Trophoblast cell (in vitro differentiated cells and primary cell): ENCODE results near the gene AJAP1. TPM values are rescaled to one million over a fixed set of nuclear protein-coding genes. Genes with fewer than 3 reads are reported as not detected.
A peak's percentile ranks its signal among the peaks of the same experiment; 100 is the strongest.

ENCODE experiments used
- DNase-seq, 2 donors: peaks; one replicate each; pipeline ENCODE4 v3.0.0-alpha.2; 2016
- H2AFZ ChIP-seq: 2 replicates; pipeline ENCODE4 v1.6.1; 2013; ENCODE audit warnings: low read length, moderate library complexity, mild to moderate bottlenecking; ENCODE audit not compliant: insufficient read depth, poor library complexity
- H2AK5ac ChIP-seq: 2 replicates; pipeline ENCODE4 v1.6.1; 2013; ENCODE audit warnings: mild to moderate bottlenecking, low read length
- H2BK120ac ChIP-seq: 2 replicates; pipeline ENCODE4 v1.6.1; 2013; ENCODE audit warnings: low read length, mild to moderate bottlenecking, moderate library complexity; ENCODE audit not compliant: insufficient read depth, poor library complexity
- H2BK12ac ChIP-seq: 2 replicates; pipeline ENCODE4 v1.6.1; 2013; ENCODE audit warnings: mild to moderate bottlenecking, low read length, moderate library complexity
- H2BK5ac ChIP-seq: 2 replicates; pipeline ENCODE4 v1.6.1; 2013; ENCODE audit warnings: low read length, low read depth, moderate library complexity, mild to moderate bottlenecking; ENCODE audit not compliant: poor library complexity
- H3K14ac ChIP-seq: 2 replicates; pipeline ENCODE4 v1.6.1; 2013; ENCODE audit warnings: mild to moderate bottlenecking, low read length
- H3K18ac ChIP-seq: 2 replicates; pipeline ENCODE4 v1.6.1; 2013; ENCODE audit warnings: mild to moderate bottlenecking, low read length
- H3K23ac ChIP-seq: 2 replicates; pipeline ENCODE4 v1.6.1; 2013; ENCODE audit warnings: low read length
- H3K27ac ChIP-seq: 2 replicates; pipeline ENCODE4 v1.5.1; 2013; ENCODE audit warnings: low read depth, mild to moderate bottlenecking, inconsistent platforms, low read length, moderate library complexity
- H3K27me3 ChIP-seq: 2 replicates; pipeline ENCODE4 v1.6.1; 2013; ENCODE audit warnings: inconsistent platforms, mild to moderate bottlenecking, low read length, moderate library complexity; ENCODE audit not compliant: insufficient read depth
- H3K36me3 ChIP-seq, 2 experiments: 1 replicate in 1 of 2; 2 replicates in 1 of 2; pipeline ENCODE4 v1.6.1; 2013; ENCODE audit warnings: low read length in 2 of 2, mild to moderate bottlenecking in 2 of 2, moderate library complexity in 1 of 2; ENCODE audit not compliant: insufficient read depth in 2 of 2, control insufficient read depth in 1 of 2
- H3K4ac ChIP-seq: 2 replicates; pipeline ENCODE4 v1.6.1; 2013; ENCODE audit warnings: low read depth, mild to moderate bottlenecking, low read length, moderate library complexity
- H3K4me1 ChIP-seq, 2 experiments: 1 replicate in 1 of 2; 2 replicates in 1 of 2; pipeline ENCODE4 v1.6.1; 2013; ENCODE audit warnings: low read length in 2 of 2, mild to moderate bottlenecking in 2 of 2, moderate library complexity in 1 of 2; ENCODE audit not compliant: insufficient read depth in 2 of 2, control insufficient read depth in 1 of 2
- H3K4me2 ChIP-seq: 2 replicates; pipeline ENCODE4 v1.6.1; 2013; ENCODE audit warnings: inconsistent platforms, mild to moderate bottlenecking, low read length, moderate library complexity
- H3K4me3 ChIP-seq: 2 replicates; pipeline ENCODE4 v1.5.1; 2013; ENCODE audit warnings: mild to moderate bottlenecking, low read depth, low read length, inconsistent platforms
- H3K79me1 ChIP-seq: one replicate; pipeline ENCODE4 v1.6.1; 2013; ENCODE audit warnings: low read length
- H3K79me2 ChIP-seq: 2 replicates; pipeline ENCODE4 v1.6.1; 2013; ENCODE audit warnings: low read length, mild to moderate bottlenecking; ENCODE audit not compliant: control insufficient read depth, insufficient read depth, poor library complexity
- H3K9ac ChIP-seq: 2 replicates; pipeline ENCODE4 v1.6.1; 2013; ENCODE audit warnings: mild to moderate bottlenecking, low read length
- H3K9me3 ChIP-seq: 2 replicates; pipeline ENCODE4 v1.6.1; 2013; ENCODE audit warnings: low read depth, mild to moderate bottlenecking, control low read depth, inconsistent platforms, low read length; ENCODE audit not compliant: insufficient read depth
- H4K12ac ChIP-seq: 2 replicates; pipeline ENCODE4 v1.6.1; 2013; ENCODE audit warnings: low read depth, mild to moderate bottlenecking, low read length, moderate library complexity
- H4K8ac ChIP-seq: 2 replicates; pipeline ENCODE4 v1.6.1; 2013; ENCODE audit warnings: low read depth, mild to moderate bottlenecking, low read length, moderate library complexity
- H4K91ac ChIP-seq: one replicate; pipeline ENCODE4 v1.6.1; 2013; ENCODE audit warnings: low read depth, mild to moderate bottlenecking, low read length, moderate library complexity
- WGBS: extraction: QIAGEN DNeasy Blood & Tissue Kit; methylation state at CpG from one replicate; pipeline ENCODE4 v1.1.7; 2013; ENCODE audit warnings: missing lambda C conversion rate; ENCODE audit not compliant: insufficient read length, insufficient coverage; ENCODE audit errors: extremely low coverage; 5-methylcytosine and 5-hydroxymethylcytosine counted together
- polyA plus RNA-seq: library from polyadenylated mRNA; stranded (reverse); fragments of 200-250 nt; gene quantifications from 2 replicates; pipeline ENCODE4 v1.2.3, GENCODE V29; 2013

Gene AJAP1, protein sequence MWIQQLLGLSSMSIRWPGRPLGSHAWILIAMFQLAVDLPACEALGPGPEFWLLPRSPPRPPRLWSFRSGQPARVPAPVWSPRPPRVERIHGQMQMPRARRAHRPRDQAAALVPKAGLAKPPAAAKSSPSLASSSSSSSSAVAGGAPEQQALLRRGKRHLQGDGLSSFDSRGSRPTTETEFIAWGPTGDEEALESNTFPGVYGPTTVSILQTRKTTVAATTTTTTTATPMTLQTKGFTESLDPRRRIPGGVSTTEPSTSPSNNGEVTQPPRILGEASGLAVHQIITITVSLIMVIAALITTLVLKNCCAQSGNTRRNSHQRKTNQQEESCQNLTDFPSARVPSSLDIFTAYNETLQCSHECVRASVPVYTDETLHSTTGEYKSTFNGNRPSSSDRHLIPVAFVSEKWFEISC
- 1.2 and 1.4 TPM in 2 replicates for polyA plus RNA-seq

- peak within 1 kb of the TSS; percentile 21 for H4K12ac ChIP-seq
- no peak within 1 kb of the TSS for H3K4ac ChIP-seq
- H3K79me1 ChIP-seq: peaks cover 5% of the 10 kb centered on the region
- peaks cover 4% of the 10 kb centered on the region for H3K79me2 ChIP-seq
- H2BK12ac ChIP-seq: no peak within 1 kb of the TSS
- no peak within 1 kb of the TSS for H3K27ac ChIP-seq
- peak within 1 kb of the TSS; percentile 62 for H3K4me3 ChIP-seq
- no peak within 1 kb of the TSS for H4K91ac ChIP-seq
- no peak within 1 kb of the TSS for H3K14ac ChIP-seq
- H3K18ac ChIP-seq: no peak within 1 kb of the TSS
- no CpG with 5 or more reads among the region's 112 CpGs for WGBS
- H3K36me3 ChIP-seq: no peaks in the 10 kb centered on the region
- H3K4me2 ChIP-seq: peak within 1 kb of the TSS; percentile 96
- no peak for DNase-seq
- H3K23ac ChIP-seq: no peak within 1 kb of the TSS
- H2BK120ac ChIP-seq: no peak within 1 kb of the TSS
- no peak within 1 kb of the TSS for H4K8ac ChIP-seq
- H3K27me3 ChIP-seq: peaks cover 12% of the 10 kb centered on the region
- H2AFZ ChIP-seq: peak within 1 kb of the TSS; percentile 66
- no peaks in the 10 kb centered on the region for H3K9me3 ChIP-seq
- no peak within 1 kb of the TSS for H2BK5ac ChIP-seq
- no peak within 1 kb of the TSS for H2AK5ac ChIP-seq
- no peak within 1 kb of the TSS for H3K9ac ChIP-seq
- peaks cover 14 to 29% of the 10 kb centered on the region in 2 experiments for H3K4me1 ChIP-seq
These were observed at the start of gene AJAP1 for GRCh38 chr1:4653796-4654725. AJAP1 (plus strand) TSS chr1:4654609; CDS start chr1:4655426, 817 bp downstream.

- Histone ChIP-seq H3K18ac (no peak overlapping the region), H3K9ac (no peak overlapping the region), H3K4me3 (no peak overlapping the region), H2BK12ac (no peak overlapping the region), H3K4ac (no peak overlapping the region), H2AFZ (no peak overlapping the region), H3K9me3 (peaks cover 4% of the 10 kb centered on the region), H3K4me1 (peaks cover 10 to 28% of the 10 kb centered on the region in 2 experiments), H3K4me2 (peak overlapping the region; percentile 6), H2BK5ac (no peak overlapping the region), H3K79me2 (no peaks in the 10 kb centered on the region), H3K23ac (no peak overlapping the region), H2BK120ac (no peak overlapping the region), H3K79me1 (no peaks in the 10 kb centered on the region), H2AK5ac (no peak overlapping the region), H4K91ac (no peak overlapping the region), H3K27me3 (no peaks in the 10 kb centered on the region), H4K8ac (no peak overlapping the region), H3K14ac (no peak overlapping the region), H3K36me3 (no peaks in the 10 kb centered on the region), H4K12ac (no peak overlapping the region), H3K27ac (no peak overlapping the region)
- no peak for DNase-seq
- WGBS: no CpG with 5 or more reads among the region's 6 CpGs
These were observed 49.3 kb upstream of the AJAP1 start for GRCh38 chr1:4605158-4605557.

- Histone ChIP-seq H3K27ac (no peak overlapping the region), H3K4me2 (no peak overlapping the region), H2BK120ac (no peak overlapping the region), H3K4me3 (no peak overlapping the region), H3K23ac (no peak overlapping the region), H2AFZ (no peak overlapping the region), H3K9me3 (peaks cover 13% of the 10 kb centered on the region), H3K9ac (no peak overlapping the region), H3K4me1 (peaks cover 2 to 9% of the 10 kb centered on the region in 2 experiments), H2BK5ac (no peak overlapping the region), H3K18ac (no peak overlapping the region), H2AK5ac (no peak overlapping the region), H2BK12ac (no peak overlapping the region), H4K8ac (no peak overlapping the region), H3K4ac (no peak overlapping the region), H3K27me3 (no peaks in the 10 kb centered on the region), H4K91ac (no peak overlapping the region), H3K14ac (no peak overlapping the region), H3K79me2 (no peaks in the 10 kb centered on the region), H4K12ac (no peak overlapping the region), H3K79me1 (no peaks in the 10 kb centered on the region), H3K36me3 (no peaks in the 10 kb centered on the region)
- DNase-seq: no peak
- WGBS: no CpG with 5 or more reads among the region's 24 CpGs
These were observed 42.7 kb upstream of the AJAP1 start for GRCh38 chr1:4611563-4612341.

GRCh38 chr1:4612991-4613390 is 41.4 kb upstream of the AJAP1 start:
- H3K79me1 ChIP-seq: no peaks in the 10 kb centered on the region
- H3K9me3 ChIP-seq: peaks cover 13% of the 10 kb centered on the region
- WGBS: no CpG with 5 or more reads among the region's 7 CpGs
- no peak overlapping the region for H3K14ac ChIP-seq
- H4K91ac ChIP-seq: no peak overlapping the region
- H3K27me3 ChIP-seq: no peaks in the 10 kb centered on the region
- no peak overlapping the region for H4K12ac ChIP-seq
- peaks cover 2 to 9% of the 10 kb centered on the region in 2 experiments for H3K4me1 ChIP-seq
- H2BK12ac ChIP-seq: no peak overlapping the region
- no peak overlapping the region for H3K4me3 ChIP-seq
- no peak overlapping the region for H3K4ac ChIP-seq
- no peak overlapping the region for H2BK120ac ChIP-seq
- no peak overlapping the region for H2BK5ac ChIP-seq
- H3K23ac ChIP-seq: no peak overlapping the region
- H4K8ac ChIP-seq: no peak overlapping the region
- H3K4me2 ChIP-seq: no peak overlapping the region
- H2AFZ ChIP-seq: no peak overlapping the region
- no peak for DNase-seq
- H3K36me3 ChIP-seq: no peaks in the 10 kb centered on the region
- no peak overlapping the region for H3K18ac ChIP-seq
- no peaks in the 10 kb centered on the region for H3K79me2 ChIP-seq
- H2AK5ac ChIP-seq: no peak overlapping the region
- no peak overlapping the region for H3K9ac ChIP-seq
- H3K27ac ChIP-seq: no peak overlapping the region
